MM.1S (cell line): ENCODE measurements around the gene TXNDC15.

Experiments
- DNase-seq: peaks from one replicate; pipeline ENCODE4 v3.0.0-alpha.2; 2015
- H2AFZ ChIP-seq: fragments of 300-600 bp; sonication (generic); 2 replicates; pipeline ENCODE4 v1.6.0; 2016; ENCODE audit warnings: antibody characterized with exemption, low read length
- H3F3A ChIP-seq: fragments of 300-600 bp; sonication (generic); 2 replicates; pipeline ENCODE4 v1.6.1; 2016; ENCODE audit warnings: mild to moderate bottlenecking, antibody characterized with exemption, low read length, moderate library complexity, mixed read lengths; ENCODE audit not compliant: insufficient read depth
- H3K27ac ChIP-seq: fragments of 300-600 bp; sonication (generic); 2 replicates; pipeline ENCODE4 v1.5.1; 2016; ENCODE audit warnings: mild to moderate bottlenecking, low read length
- H3K27me3 ChIP-seq: fragments of 300-600 bp; sonication (generic); replicated peaks from 2 replicates; pipeline ENCODE4 v1.6.0; 2016; ENCODE audit warnings: low read length; ENCODE audit not compliant: insufficient read depth
- H3K36me3 ChIP-seq: fragments of 300-600 bp; sonication (generic); replicated peaks from 2 replicates; pipeline ENCODE4 v1.6.1; 2016; ENCODE audit warnings: mild to moderate bottlenecking, low read length, mixed read lengths; ENCODE audit not compliant: insufficient read depth
- H3K4me1 ChIP-seq: fragments of 300-600 bp; sonication (generic); 2 replicates; pipeline ENCODE4 v1.6.1; 2016; ENCODE audit warnings: low read length, mixed read lengths
- H3K4me2 ChIP-seq: fragments of 300-600 bp; sonication (generic); 2 replicates; pipeline ENCODE4 v1.6.0; 2016; ENCODE audit warnings: low read depth, low read length
- H3K4me3 ChIP-seq: fragments of 300-600 bp; sonication (generic); 2 replicates; pipeline ENCODE4 v1.5.1; 2016; ENCODE audit warnings: low read length, mixed read lengths
- H3K79me2 ChIP-seq: fragments of 300-600 bp; sonication (generic); 2 replicates; pipeline ENCODE4 v1.6.1; 2016; ENCODE audit warnings: mixed run types, low read length, mixed read lengths
- H3K9ac ChIP-seq: fragments of 300-600 bp; sonication (generic); 2 replicates; pipeline ENCODE4 v1.6.1; 2016; ENCODE audit warnings: low read length, mixed read lengths
- H3K9me2 ChIP-seq: fragments of 300-600 bp; sonication (generic); replicated peaks from 2 replicates; pipeline ENCODE4 v1.6.1; 2016; ENCODE audit warnings: mild to moderate bottlenecking, low read length, mixed read lengths; ENCODE audit not compliant: insufficient read depth
- H3K9me3 ChIP-seq: fragments of 300-600 bp; sonication (generic); replicated peaks from 2 replicates; pipeline ENCODE4 v1.6.1; 2016; ENCODE audit warnings: mild to moderate bottlenecking, low read length, mixed read lengths; ENCODE audit not compliant: insufficient read depth
- H4K20me1 ChIP-seq: fragments of 300-600 bp; sonication (generic); 2 replicates; pipeline ENCODE4 v1.6.1; 2016; ENCODE audit warnings: mild to moderate bottlenecking, low read length, moderate library complexity, mixed read lengths; ENCODE audit not compliant: insufficient read depth
- EZH2 ChIP-seq: fragments of 300-600 bp; sonication (generic); optimal IDR thresholded peaks from 2 replicates; pipeline ENCODE3; 2017; ENCODE audit warnings: low read depth, mild to moderate bottlenecking, antibody characterized with exemption, low read length, mixed read lengths
- EZH2phosphoT487 ChIP-seq: fragments of 300-600 bp; sonication (generic); IDR thresholded peaks from 2 replicates; pipeline ENCODE4 v1.6.1; 2018; ENCODE audit warnings: antibody characterized with exemption, low read length
- TF ChIP-seq, protein P1 (sequence below): fragments of 300-600 bp; sonication (generic); IDR thresholded peaks from 2 replicates; pipeline ENCODE4 v1.5.1; 2016; ENCODE audit warnings: antibody characterized with exemption, low read length, mixed read lengths

Gene TXNDC15

GRCh38 chr5:134945041-134945440 lies 70.9 kb downstream of the TXNDC15 start:
- TF ChIP-seq, protein P1, sequence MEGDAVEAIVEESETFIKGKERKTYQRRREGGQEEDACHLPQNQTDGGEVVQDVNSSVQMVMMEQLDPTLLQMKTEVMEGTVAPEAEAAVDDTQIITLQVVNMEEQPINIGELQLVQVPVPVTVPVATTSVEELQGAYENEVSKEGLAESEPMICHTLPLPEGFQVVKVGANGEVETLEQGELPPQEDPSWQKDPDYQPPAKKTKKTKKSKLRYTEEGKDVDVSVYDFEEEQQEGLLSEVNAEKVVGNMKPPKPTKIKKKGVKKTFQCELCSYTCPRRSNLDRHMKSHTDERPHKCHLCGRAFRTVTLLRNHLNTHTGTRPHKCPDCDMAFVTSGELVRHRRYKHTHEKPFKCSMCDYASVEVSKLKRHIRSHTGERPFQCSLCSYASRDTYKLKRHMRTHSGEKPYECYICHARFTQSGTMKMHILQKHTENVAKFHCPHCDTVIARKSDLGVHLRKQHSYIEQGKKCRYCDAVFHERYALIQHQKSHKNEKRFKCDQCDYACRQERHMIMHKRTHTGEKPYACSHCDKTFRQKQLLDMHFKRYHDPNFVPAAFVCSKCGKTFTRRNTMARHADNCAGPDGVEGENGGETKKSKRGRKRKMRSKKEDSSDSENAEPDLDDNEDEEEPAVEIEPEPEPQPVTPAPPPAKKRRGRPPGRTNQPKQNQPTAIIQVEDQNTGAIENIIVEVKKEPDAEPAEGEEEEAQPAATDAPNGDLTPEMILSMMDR, result no peak
- TF ChIP-seq EZH2phosphoT487 (no peak), EZH2 (no peak)
- Histone ChIP-seq H3K36me3 (no peaks in the 10 kb centered on the region), H2AFZ (no peak overlapping the region), H3K79me2 (no peaks in the 10 kb centered on the region), H4K20me1 (no peaks in the 10 kb centered on the region), H3K4me2 (no peak overlapping the region), H3K4me3 (no peak overlapping the region), H3K9me2 (no peaks in the 10 kb centered on the region), H3K9ac (no peak overlapping the region), H3K27ac (no peak overlapping the region), H3K9me3 (no peaks in the 10 kb centered on the region), H3F3A (no peaks in the 10 kb centered on the region), H3K4me1 (0 out of 2 replicates have a peak, but pooled peaks cover under 1% of the 10 kb centered on the region), H3K27me3 (no peaks in the 10 kb centered on the region)
- DNase-seq, result no peak

DNA sequence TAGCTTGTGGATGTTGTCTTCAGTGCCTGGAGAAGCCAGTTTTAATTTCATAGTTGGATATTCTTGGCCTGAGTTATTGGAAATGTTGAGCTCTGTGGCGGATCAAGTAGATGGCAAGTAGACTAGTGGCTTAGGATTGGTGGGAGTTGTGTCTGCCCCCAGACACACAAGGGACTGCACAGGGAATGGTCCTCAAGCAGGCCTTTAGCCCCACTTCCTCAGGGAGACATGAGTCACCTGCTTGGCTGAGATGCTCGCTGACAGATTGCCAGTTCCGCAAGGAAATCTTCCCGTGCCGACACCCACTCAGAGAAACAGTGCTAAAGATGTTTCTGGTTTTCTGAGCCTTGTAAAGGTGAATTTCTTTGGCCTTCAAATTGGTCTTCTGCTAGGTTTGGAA lies 74.7 kb downstream of the TXNDC15 start:
- TF ChIP-seq EZH2 (no peak), EZH2phosphoT487 (no peak)
- TF ChIP-seq, protein P1, result no peak
- Histone ChIP-seq H3K4me3 (no peak overlapping the region), H2AFZ (no peak overlapping the region), H3K9ac (no peak overlapping the region), H3K36me3 (no peaks in the 10 kb centered on the region), H3K27ac (no peak overlapping the region), H3K4me2 (no peak overlapping the region), H3K27me3 (no peaks in the 10 kb centered on the region), H3F3A (no peaks in the 10 kb centered on the region), H3K9me2 (no peaks in the 10 kb centered on the region), H4K20me1 (no peaks in the 10 kb centered on the region), H3K79me2 (no peaks in the 10 kb centered on the region), H3K4me1 (no peaks in the 10 kb centered on the region), H3K9me3 (no peaks in the 10 kb centered on the region)
- DNase-seq, result no peak

- Histone ChIP-seq H3K79me2 (no peaks in the 10 kb centered on the region), H3K27me3 (no peaks in the 10 kb centered on the region), H3K9me2 (no peaks in the 10 kb centered on the region), H2AFZ (no peak overlapping the region), H3K27ac (no peak overlapping the region), H3K9me3 (no peaks in the 10 kb centered on the region; the same call in 1 of the 2 replicates), H3K4me1 (no peaks in the 10 kb centered on the region), H3K4me2 (no peak overlapping the region), H3K4me3 (no peak overlapping the region), H3K36me3 (no peaks in the 10 kb centered on the region), H4K20me1 (no peaks in the 10 kb centered on the region), H3K9ac (no peak overlapping the region), H3F3A (no peaks in the 10 kb centered on the region)
- TF ChIP-seq, protein P1, result no peak
- no peak for TF ChIP-seq EZH2
- no peak for TF ChIP-seq EZH2phosphoT487
- no peak for DNase-seq
Measured at GRCh38 chr5:134949316-134949715, 75.1 kb downstream of the TXNDC15 start.
